ENCODE data around the gene HIC2. TPM values are rescaled to one million over a fixed set of nuclear protein-coding genes. Genes with fewer than 3 reads are reported as not detected.
A peak's percentile ranks its signal among the peaks of the same experiment; 100 is the strongest.

The HIC2 gene
- total RNA-seq, 6 experiments from 2014 or later: 0.88 to 1.9 (median 1.4) TPM

GRCh38 chr22:21443735-21444421 lies 26.7 kb downstream of the HIC2 start:
- no peak overlapping the region for H3K4me3 ChIP-seq
- no peak for TF ChIP-seq CTCF (IDR thresholded peaks at IDR 0.05)
- no peak for TF ChIP-seq POLR2A (IDR thresholded peaks at IDR 0.05)
- H3K27ac ChIP-seq: no peak overlapping the region
- ATAC-seq: no peak
- H3K36me3 ChIP-seq: peaks cover 0 to 4% (median under 1%) of the 10 kb centered on the region in 4 donors
- H3K27me3 ChIP-seq: no peaks in the 10 kb centered on the region
- DNase-seq: peak in 2 of 3 donors; percentile 11 to 44
- WGBS (ENCODE audit: insufficient coverage, low coverage, low lambda C conversion rate, missing lambda C conversion rate): 100% methylated on average over 1 of the region's 16 CpGs
- intact Hi-C loops (cut with DNase I): no loop called here
- H3K9me3 ChIP-seq: no peaks in the 10 kb centered on the region
- H3K4me1 ChIP-seq: no peaks in the 10 kb centered on the region

- H3K27me3 ChIP-seq: no peaks in the 10 kb centered on the region
- H3K27ac ChIP-seq: no peak overlapping the region
- ATAC-seq (no peak), DNase-seq (peak in 2 of 3 donors; percentile 16 to 36)
- no peaks in the 10 kb centered on the region for H3K9me3 ChIP-seq
- H3K36me3 ChIP-seq: peaks cover 0 to 4% (median under 1%) of the 10 kb centered on the region in 4 donors
- no peak overlapping the region for H3K4me3 ChIP-seq
- H3K4me1 ChIP-seq: no peaks in the 10 kb centered on the region
- no peak for TF ChIP-seq POLR2A (IDR thresholded peaks at IDR 0.05)
- TF ChIP-seq CTCF (IDR thresholded peaks at IDR 0.05): no peak
- no CpG with 5 or more reads among the region's 35 CpGs for WGBS (ENCODE audit: insufficient coverage, low coverage, low lambda C conversion rate, missing lambda C conversion rate)
- intact Hi-C loops (cut with DNase I): no loop called here
These were observed 27.7 kb downstream of the HIC2 start for GRCh38 chr22:21444701-21445436.

GRCh38 chr22:21445437-21446127 lies 28.4 kb downstream of the HIC2 start:
- Histone ChIP-seq H3K4me3 (no peak overlapping the region), H3K27me3 (no peaks in the 10 kb centered on the region), H3K4me1 (no peaks in the 10 kb centered on the region), H3K27ac (no peak overlapping the region), H3K9me3 (no peaks in the 10 kb centered on the region), H3K36me3 (peaks cover 0 to 4% (median under 1%) of the 10 kb centered on the region in 4 donors)
- no peak for TF ChIP-seq POLR2A (IDR thresholded peaks at IDR 0.05)
- TF ChIP-seq CTCF (IDR thresholded peaks at IDR 0.05): no peak
- intact Hi-C loops (cut with DNase I): no loop called here
- no peak for ATAC-seq
- WGBS (ENCODE audit: insufficient coverage, low coverage, low lambda C conversion rate, missing lambda C conversion rate): 90% methylated on average over 2 of the region's 27 CpGs
- DNase-seq: peak in 2 of 3 donors; percentile 14 to 40

- Histone ChIP-seq H3K4me1 (no peaks in the 10 kb centered on the region), H3K4me3 (no peak overlapping the region), H3K27ac (no peak overlapping the region), H3K27me3 (no peaks in the 10 kb centered on the region), H3K36me3 (peaks cover 0 to 4% (median under 1%) of the 10 kb centered on the region in 4 donors), H3K9me3 (no peaks in the 10 kb centered on the region)
- 100% methylated on average over 8 of the region's 49 CpGs for WGBS (ENCODE audit: insufficient coverage, low coverage, low lambda C conversion rate, missing lambda C conversion rate)
- TF ChIP-seq POLR2A (IDR thresholded peaks at IDR 0.05) (no peak), CTCF (IDR thresholded peaks at IDR 0.05) (no peak)
- DNase-seq (peak; percentile 14 to 51 (median 41)), ATAC-seq (no peak)
- intact Hi-C loops (cut with DNase I): no loop called here
These were observed 29.1 kb downstream of the HIC2 start for GRCh38 chr22:21446128-21446826.
